Lower leg skin (tissue), 3 donors: ENCODE data around the gene VDAC1.

Experiments
- POLR2A ChIP-seq, 2 donors: fragments of 450-650 bp; IDR thresholded peaks; one replicate each; pipeline ENCODE4 v1.6.1; 2016 to 2017; ENCODE audit warnings: antibody characterized with exemption in 2 of 2, mild to moderate bottlenecking in 1 of 2, moderate library complexity in 1 of 2
- TF ChIP-seq, protein P1 (sequence below), 3 donors: fragments of 450-650 bp; IDR thresholded peaks; one replicate each; pipeline ENCODE4 v1.5.1; 2016; ENCODE audit warnings: antibody characterized with exemption in 3 of 3, mild to moderate bottlenecking in 3 of 3, moderate library complexity in 2 of 3

DNA sequence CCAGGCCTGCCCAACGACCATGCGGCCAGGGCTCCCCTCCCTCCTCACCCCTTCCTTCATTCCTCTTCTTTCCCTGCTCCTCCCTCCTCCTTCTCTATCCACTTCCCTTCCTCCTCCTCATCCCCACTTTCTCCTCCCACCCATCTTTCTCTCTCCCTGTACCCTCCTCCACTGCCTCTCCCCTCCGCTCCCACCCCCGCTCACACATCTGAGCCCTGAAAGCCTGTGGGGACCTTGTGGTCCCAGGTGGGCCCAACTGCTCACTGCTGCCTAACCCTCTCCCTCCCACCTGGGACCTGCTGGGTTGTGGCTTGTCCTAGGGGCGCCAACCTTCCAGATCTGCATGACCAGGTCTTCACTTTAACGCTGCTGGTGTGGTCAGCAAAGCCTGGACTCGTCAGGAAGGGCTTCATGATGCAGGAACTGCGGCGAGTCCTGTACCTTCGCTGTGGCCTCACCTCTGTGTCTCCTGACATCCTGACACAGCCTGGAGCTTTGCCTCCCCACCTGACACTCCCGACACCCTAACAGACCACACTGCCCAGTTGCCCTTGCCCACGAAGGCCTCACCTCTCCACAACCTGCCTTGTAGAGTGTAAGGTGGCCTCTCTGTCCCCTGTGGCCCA is 71.0 kb downstream of the VDAC1 start:
- TF ChIP-seq POLR2A (IDR thresholded peaks at IDR 0.05), result no peak
- TF ChIP-seq, protein P1, sequence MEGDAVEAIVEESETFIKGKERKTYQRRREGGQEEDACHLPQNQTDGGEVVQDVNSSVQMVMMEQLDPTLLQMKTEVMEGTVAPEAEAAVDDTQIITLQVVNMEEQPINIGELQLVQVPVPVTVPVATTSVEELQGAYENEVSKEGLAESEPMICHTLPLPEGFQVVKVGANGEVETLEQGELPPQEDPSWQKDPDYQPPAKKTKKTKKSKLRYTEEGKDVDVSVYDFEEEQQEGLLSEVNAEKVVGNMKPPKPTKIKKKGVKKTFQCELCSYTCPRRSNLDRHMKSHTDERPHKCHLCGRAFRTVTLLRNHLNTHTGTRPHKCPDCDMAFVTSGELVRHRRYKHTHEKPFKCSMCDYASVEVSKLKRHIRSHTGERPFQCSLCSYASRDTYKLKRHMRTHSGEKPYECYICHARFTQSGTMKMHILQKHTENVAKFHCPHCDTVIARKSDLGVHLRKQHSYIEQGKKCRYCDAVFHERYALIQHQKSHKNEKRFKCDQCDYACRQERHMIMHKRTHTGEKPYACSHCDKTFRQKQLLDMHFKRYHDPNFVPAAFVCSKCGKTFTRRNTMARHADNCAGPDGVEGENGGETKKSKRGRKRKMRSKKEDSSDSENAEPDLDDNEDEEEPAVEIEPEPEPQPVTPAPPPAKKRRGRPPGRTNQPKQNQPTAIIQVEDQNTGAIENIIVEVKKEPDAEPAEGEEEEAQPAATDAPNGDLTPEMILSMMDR (IDR thresholded peaks at IDR 0.05), result no peak
